Measurements from ENCODE around the gene PALB2.
A peak's percentile ranks its signal among the peaks of the same experiment; 100 is the strongest.
"Not testable (repeated sequence)": the region's sequence is repeated elsewhere in the genome, so short reads cannot be mapped to it uniquely, and the experiment has no call there.

PALB2 gene

GRCh38 chr16:23594186-23594585 is 46.9 kb downstream of the PALB2 start:
- no peak for DNase-seq

DNA sequence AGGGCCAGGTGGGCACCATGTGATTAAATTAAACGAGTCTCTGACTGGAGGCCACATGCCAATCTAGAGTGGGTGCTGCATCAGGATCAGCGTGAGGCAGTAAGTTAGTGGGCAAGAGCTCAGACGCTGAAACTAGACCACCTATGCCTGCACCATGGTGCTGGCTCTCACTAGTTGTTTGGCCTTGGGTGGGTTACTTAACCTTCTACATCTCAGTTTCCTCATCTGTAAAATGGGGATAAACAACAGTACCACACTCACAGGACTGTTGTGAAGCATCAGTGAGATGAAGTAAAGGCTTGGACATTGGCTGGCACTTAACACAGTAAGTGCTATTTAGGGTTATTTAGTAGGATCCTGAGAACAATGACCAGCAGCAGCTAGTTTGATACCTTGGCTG is 50.9 kb downstream of the PALB2 start:
- DNase-seq, result no peak
- in situ Hi-C loops (cut with HindIII; ENCODE audit: low pct_ligation_motif_present, low pct_unique_long_range_greater_than_20kb, low sequenced_read_pairs), result no loop called here

More at GRCh38 chr16:23594186-23594585, 46.9 kb downstream of the PALB2 start:
- in situ Hi-C loops (cut with HindIII; ENCODE audit: low pct_ligation_motif_present, low pct_unique_long_range_greater_than_20kb, low sequenced_read_pairs), result no loop called here

DNA sequence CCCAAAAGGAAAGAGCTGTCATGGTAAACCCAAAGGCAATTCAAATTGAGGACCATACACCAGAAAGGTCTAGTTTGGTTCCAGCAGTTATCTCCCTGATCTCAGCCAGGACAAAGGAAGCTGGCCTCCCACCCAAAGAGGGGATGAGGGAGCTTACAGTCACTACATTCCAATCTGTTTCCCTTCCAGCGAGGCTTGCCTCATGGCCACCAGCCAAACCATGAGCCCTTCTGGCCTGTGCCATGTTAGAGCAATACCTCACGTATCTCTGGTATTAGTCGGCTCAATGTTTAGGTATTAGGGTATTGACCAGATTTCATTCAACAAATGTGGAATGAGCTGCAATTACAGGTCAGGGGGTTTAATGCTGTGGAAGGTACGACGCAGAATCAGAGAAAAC is 53.4 kb downstream of the PALB2 start:
- in situ Hi-C loops (cut with HindIII; ENCODE audit: low pct_ligation_motif_present, low pct_unique_long_range_greater_than_20kb, low sequenced_read_pairs), result no loop called here
- DNase-seq, result peak; percentile 12

GRCh38 chr16:23584186-23585076 is 56.7 kb downstream of the PALB2 start:
- DNase-seq, result no peak
- in situ Hi-C loops (cut with HindIII; ENCODE audit: low pct_ligation_motif_present, low pct_unique_long_range_greater_than_20kb, low sequenced_read_pairs), result no loop called here

GRCh38 chr16:23583271-23583670 is 57.8 kb downstream of the PALB2 start:
- in situ Hi-C loops (cut with HindIII; ENCODE audit: low pct_ligation_motif_present, low pct_unique_long_range_greater_than_20kb, low sequenced_read_pairs); DNase-seq: not testable (repeated sequence)

DNA sequence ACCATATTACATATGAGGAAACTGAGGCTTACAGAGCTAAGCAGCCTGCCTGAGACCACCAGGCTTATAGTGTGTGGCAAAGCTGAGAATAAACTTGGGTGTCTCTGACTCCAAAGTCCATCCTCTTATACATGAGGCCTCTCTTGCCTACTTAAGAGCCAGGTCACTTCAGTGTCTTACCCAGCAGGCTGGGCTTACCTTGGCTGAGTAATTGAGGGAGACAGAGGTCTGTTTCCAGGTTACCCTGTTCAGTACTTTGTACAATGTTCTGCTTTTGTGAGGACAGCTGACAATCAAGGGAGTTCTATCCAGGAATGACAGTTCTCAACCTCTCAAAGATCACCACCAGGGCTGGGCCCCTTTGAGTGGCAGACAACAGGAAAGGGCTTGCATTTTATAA is 59.3 kb downstream of the PALB2 start:
- in situ Hi-C loops (cut with HindIII; ENCODE audit: low pct_ligation_motif_present, low pct_unique_long_range_greater_than_20kb, low sequenced_read_pairs), result no loop called here
- DNase-seq, result no peak

DNA sequence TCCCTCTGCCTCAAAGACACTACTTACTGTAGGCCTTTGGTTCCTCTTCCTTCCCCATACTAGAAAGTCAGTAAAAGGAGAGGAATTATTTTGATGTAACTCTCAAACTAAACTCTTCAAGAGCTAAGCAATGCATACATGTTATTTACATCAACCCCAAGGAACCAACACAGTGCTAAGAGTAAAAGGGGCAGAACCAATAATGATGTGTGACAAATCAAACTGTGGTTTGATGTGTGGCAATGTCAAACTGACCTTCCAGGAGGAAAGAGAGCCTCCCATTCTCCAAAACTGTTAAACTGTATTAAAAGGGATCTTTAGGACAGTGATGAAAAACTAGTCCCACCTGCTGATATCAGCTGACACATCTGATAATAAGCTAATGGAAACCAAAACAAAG is 60.7 kb downstream of the PALB2 start:
- no peak for DNase-seq
- in situ Hi-C loops (cut with HindIII; ENCODE audit: low pct_ligation_motif_present, low pct_unique_long_range_greater_than_20kb, low sequenced_read_pairs), result no loop called here

DNA sequence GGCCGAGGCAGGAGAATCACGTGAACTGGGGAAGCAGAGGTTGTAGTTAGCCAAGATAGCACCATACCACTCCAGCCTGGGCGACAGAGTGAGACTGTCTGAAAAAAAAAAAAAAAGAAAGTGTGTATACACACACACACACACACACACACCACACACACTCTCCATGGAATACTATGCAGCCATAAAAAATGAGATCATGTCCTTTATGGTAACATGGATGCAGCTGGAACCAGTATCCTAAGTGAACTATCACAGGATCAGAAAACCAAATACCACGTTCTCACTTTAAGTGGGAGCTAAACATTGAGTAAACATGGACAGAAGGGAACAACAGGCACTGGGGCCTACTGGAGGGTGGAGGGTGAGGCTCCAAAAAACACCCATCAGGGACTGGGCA is 61.7 kb downstream of the PALB2 start:
- no peak for DNase-seq
- in situ Hi-C loops (cut with HindIII; ENCODE audit: low pct_ligation_motif_present, low pct_unique_long_range_greater_than_20kb, low sequenced_read_pairs), result no loop called here

DNA sequence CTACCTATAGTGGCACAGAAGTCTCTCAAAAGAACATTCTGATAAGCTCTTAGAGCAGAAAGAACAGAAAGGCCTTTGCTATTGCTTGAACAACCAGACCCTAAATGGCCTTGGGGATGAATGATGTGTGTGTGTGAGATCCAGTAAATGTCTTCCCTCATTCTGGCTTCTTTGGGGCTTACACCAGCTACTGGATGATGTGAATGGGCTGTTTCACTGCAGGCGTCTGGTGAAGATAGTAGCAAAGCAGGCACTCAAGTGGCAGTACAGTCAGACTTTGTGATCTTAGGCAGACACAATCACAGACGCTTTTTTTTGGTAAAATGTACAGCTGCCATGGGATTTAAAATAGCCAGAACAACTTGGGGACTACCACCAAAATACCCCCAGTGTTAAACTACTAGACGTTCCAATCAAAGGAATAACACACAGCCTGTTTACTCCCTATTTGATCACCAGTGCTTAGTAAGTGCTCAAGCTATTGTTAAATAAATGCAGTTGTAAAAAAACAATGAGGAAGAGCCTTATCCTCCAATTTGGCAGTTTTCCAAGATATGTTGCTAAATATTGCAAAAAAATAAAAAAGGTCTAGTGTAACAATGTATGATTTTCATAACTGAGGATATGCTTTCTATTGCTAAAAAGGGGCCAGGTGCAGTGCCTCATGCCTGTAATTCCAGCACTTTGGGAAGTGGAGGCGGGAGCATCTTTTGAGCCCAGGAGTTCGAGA is 62.8 kb downstream of the PALB2 start:
- no peak for DNase-seq
- in situ Hi-C loops (cut with HindIII; ENCODE audit: low pct_ligation_motif_present, low pct_unique_long_range_greater_than_20kb, low sequenced_read_pairs), result no loop called here

- DNase-seq, result no peak
- in situ Hi-C loops (cut with HindIII; ENCODE audit: low pct_ligation_motif_present, low pct_unique_long_range_greater_than_20kb, low sequenced_read_pairs), result no loop called here
Measured at GRCh38 chr16:23577493-23577892, 63.6 kb downstream of the PALB2 start.

DNA sequence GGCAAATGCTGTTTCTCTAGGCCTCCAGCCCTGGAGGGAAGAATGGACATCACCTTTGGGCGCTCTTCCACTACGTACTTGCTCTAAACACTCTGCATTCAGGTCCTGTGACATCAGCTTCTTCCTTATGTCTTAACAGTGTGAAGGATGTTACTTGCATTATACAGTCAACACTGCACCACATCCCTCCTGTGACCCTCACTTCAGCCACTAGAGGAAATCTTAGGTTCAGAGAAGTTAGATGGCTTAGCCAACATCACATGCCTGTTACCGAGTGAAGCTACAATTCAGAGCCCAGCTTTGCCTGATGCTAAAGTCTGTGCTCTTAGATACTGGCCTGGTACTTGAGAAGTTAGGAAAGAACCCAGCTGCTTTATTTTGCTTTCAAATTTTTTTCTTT is 65.3 kb downstream of the PALB2 start:
- no peak for DNase-seq
- in situ Hi-C loops (cut with HindIII; ENCODE audit: low pct_ligation_motif_present, low pct_unique_long_range_greater_than_20kb, low sequenced_read_pairs), result no loop called here

DNA sequence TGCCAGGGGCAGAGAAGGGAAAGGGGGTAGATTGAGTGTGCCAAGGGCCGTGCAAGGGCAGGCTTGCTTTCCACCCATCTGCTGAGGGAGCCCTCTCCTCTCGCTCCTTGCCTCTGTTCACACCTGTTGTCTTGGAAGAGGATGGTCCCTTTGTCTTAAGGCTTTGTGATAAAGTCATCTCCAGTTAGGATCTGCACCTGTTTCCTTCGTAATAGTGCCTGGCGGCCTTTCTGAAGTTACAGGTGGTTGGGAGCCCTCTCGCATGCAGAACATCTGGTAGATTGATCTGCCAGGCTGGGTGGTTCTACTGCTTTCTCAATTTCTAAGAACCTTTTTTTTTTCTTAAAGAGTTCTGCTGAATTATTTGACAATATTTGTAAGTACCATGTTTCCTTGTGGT is 67.3 kb downstream of the PALB2 start:
- no peak for DNase-seq
- in situ Hi-C loops (cut with HindIII; ENCODE audit: low pct_ligation_motif_present, low pct_unique_long_range_greater_than_20kb, low sequenced_read_pairs), result no loop called here

DNA sequence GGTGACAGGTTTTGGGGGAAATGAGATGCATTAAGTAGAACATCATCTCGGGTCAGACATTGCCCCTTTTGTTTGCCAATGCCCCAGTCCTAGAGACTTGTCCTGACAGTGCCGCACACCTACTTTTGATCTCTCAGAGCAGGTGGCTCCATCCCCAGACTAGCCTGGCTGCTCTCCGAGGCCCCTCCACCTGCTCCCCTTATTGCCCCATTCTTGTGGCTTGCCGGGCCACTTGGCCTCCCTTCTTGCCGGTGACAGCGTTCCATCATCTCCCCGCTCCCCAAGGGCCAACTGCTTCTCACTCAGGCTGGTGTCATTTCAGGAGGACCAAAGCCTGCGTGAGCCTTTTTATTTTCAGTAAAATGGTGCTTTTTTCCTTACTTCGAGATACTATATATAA is 68.7 kb downstream of the PALB2 start:
- DNase-seq, result no peak

DNA sequence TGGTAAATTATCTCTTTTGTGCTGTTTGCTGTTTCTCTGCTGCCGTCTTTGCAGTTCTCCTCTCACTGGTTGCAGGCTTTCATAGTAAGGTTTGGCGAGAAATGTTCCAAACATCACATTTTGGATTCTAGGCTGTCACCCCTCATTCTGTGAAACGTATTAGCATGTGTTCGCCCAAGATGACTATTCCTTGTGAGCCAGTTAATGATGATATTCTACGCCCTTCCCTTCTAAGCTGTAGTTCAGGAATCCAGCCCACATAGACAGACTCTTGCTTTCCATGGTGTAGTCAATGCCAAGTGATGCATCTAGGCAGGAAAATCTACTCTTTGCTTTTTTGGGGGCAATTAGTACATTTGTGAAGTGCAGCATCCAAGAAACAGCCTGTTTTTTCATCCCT is 69.2 kb downstream of the PALB2 start:
- DNase-seq, result no peak
- in situ Hi-C loops (cut with HindIII; ENCODE audit: low pct_ligation_motif_present, low pct_unique_long_range_greater_than_20kb, low sequenced_read_pairs), result no loop called here

More for the DNA sequence above, 68.7 kb downstream of the PALB2 start:
- in situ Hi-C loops (cut with HindIII; ENCODE audit: low pct_ligation_motif_present, low pct_unique_long_range_greater_than_20kb, low sequenced_read_pairs), result no loop called here

DNA sequence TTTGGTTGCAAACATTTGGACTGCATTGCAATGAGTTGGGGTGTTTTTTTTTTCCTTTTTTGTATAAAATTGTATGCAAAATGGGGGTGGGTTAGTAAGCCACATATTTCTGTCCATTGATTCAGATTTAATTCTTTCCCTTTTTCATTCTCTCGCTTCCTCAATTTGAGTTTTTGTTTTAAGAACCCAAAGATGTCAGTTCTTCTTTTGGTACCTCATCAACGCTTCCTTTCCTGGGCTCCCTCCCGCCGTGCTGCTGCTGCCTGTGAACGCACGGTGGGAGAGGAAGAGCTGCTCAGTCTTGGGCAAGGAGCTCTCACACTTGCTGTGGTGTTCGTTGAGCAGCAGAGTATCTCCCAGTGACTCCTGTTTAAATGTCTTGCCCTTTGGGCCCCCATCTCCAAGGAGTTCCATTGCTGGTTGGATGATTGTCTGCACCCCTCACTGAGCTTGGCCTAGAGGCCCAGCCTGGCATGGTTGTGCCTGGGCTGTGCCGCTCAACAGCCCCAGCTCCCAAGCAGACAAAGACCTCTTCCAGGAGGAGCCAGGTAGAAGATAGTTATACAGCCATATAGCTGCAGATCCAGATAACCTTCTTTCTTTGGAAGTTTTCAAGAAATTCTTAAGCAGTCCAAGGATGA is 70.0 kb downstream of the PALB2 start:
- in situ Hi-C loops (cut with HindIII; ENCODE audit: low pct_ligation_motif_present, low pct_unique_long_range_greater_than_20kb, low sequenced_read_pairs), result no loop called here

GRCh38 chr16:23567602-23568001 is 73.5 kb downstream of the PALB2 start:
- in situ Hi-C loops (cut with HindIII; ENCODE audit: low pct_ligation_motif_present, low pct_unique_long_range_greater_than_20kb, low sequenced_read_pairs), result no loop called here
- DNase-seq, result no peak

More for the DNA sequence above, 70.0 kb downstream of the PALB2 start:
- no peak for DNase-seq

- DNase-seq, result no peak
- in situ Hi-C loops (cut with HindIII; ENCODE audit: low pct_ligation_motif_present, low pct_unique_long_range_greater_than_20kb, low sequenced_read_pairs), result no loop called here
Measured at GRCh38 chr16:23566724-23567123, 74.4 kb downstream of the PALB2 start.

DNA sequence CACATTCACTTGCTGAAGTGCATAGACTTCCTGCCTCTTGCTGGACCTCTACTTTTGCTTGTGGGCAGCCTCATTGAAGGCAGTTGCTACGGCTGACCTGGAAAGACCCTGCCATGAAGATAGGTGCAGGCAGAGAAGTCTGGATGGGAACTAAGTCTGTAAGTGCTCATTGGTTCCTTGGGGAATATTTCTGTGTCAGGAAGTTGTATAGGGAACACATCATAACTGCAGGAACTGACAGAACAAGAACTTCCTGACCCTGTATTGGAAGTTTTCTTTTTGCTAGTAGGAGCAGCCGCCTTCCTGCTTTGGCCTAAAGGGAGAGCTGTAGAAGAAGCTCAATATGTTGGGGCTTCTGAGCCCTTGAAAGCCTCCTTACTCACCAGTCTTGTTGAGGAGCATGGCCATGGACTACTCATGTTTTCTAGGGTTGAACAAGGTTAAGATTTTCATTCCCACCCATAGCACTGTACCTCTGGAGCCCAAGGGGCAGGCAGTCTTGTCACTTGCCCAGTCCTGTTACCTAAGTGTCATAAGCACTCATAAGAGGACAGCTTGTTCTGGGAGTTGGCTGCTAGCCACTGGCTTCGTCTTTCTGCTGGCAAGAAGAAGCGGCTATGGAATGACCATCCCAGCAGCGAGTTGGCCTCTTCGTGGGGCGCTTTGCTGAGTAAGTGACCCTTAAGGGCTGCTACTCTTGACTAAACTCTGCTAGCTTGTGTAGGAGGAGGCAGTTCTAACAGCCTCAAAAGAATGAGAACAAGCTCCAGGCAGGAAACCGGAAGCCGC is 76.3 kb downstream of the PALB2 start:
- no peak for DNase-seq
- in situ Hi-C loops (cut with HindIII; ENCODE audit: low pct_ligation_motif_present, low pct_unique_long_range_greater_than_20kb, low sequenced_read_pairs), result no loop called here

DNA sequence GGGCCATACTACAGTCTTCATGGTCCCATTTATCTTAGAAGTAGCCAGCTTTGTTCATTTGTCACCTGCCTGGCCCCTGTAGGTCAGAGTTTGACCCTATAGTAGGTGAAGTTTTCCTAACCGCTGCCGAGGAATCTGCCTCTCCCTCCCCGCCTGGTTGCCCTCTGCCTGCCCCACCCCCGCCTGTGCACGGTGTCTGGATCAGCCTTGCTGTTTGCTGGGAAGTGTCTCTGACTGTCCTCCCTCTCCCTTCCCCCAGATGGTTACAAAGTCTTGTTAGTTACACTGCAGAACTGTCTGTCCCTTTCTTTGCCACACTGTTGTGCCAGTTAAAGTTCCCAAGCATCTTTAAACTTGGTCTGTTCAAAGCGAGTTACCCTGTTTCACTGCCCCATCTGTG is 77.9 kb downstream of the PALB2 start:
- DNase-seq, result no peak
- in situ Hi-C loops (cut with HindIII; ENCODE audit: low pct_ligation_motif_present, low pct_unique_long_range_greater_than_20kb, low sequenced_read_pairs), result no loop called here

All from ACHN (cell line).